HepG2 (cell line): ENCODE data around the gene KRTAP26-1. TPM values are rescaled to one million over a fixed set of nuclear protein-coding genes. Genes with fewer than 3 reads are reported as not detected.

Source experiments
- ATAC-seq: fragments of 200-7000 bp; cut with Tn5 transposase; 3 replicates; pipeline ENCODE4 v1.9.1; 2020; ENCODE audit warnings: mild to moderate bottlenecking, moderate library complexity
- BruUV-seq: library from RNA; stranded (reverse); fragments of 400-500 nt; replicated peaks from 2 replicates; lab custom pipeline; 2021; lab: Mats Ljungman, UMichigan
- CTCF ChIA-PET: fragments of 300-600 bp; formaldehyde crosslinking; extraction: SDS; loops from one replicate; lab custom pipeline; 2021; ENCODE audit warnings: low total read pairs, inconsistent platforms, low intra/inter-chr PET ratio; lab: Yijun Ruan, JAX
- POLR2A ChIA-PET: fragments of 350-600 bp; sonication (Branson Sonifier 250); formaldehyde crosslinking; loops from one replicate; lab custom pipeline; 2020; ENCODE audit warnings: antibody characterized with exemption, inconsistent platforms; lab: Yijun Ruan, JAX
- DNase-seq: peaks from one replicate; pipeline ENCODE4 v3.0.0-alpha.2; 2015; ENCODE audit warnings: low spot score
- FAIRE-seq: peaks from 3 replicates; lab custom pipeline; 2011; peaks lifted over from hg19 to GRCh38; lab: Jason Lieb, UNC
- H2AFZ ChIP-seq: one replicate; pipeline ENCODE4 v1.6.1; 2011; ENCODE audit warnings: low read length, inconsistent platforms
- H3K27ac ChIP-seq: fragments of 300-600 bp; 3 replicates; pipeline ENCODE4 v1.8.0; 2011; ENCODE audit warnings: mixed run types, mild to moderate bottlenecking, mixed read lengths, low read length, inconsistent platforms; ENCODE audit not compliant: insufficient read depth; ENCODE audit errors: extremely low read length
- H3K27me3 ChIP-seq, 2 experiments: fragments of 200-600 bp in 1 of 2; 2 replicates in 1 of 2; 3 replicates in 1 of 2; pipeline versions ENCODE4 v1.6.0 to v1.8.0; 2011; ENCODE audit warnings: low read length in 2 of 2, mild to moderate bottlenecking in 2 of 2, moderate library complexity in 2 of 2, inconsistent platforms in 1 of 2; ENCODE audit not compliant: insufficient read depth in 2 of 2, control insufficient read depth in 1 of 2
- H3K36me3 ChIP-seq, 2 experiments: fragments of 200-600 bp in 1 of 2; replicated peaks in 1 of 2; 2 replicates in 1 of 2; 3 replicates in 1 of 2; pipeline versions ENCODE4 v1.5.1 to v1.8.0; 2011; ENCODE audit warnings: low read length in 2 of 2, inconsistent platforms in 1 of 2; ENCODE audit not compliant: insufficient read depth in 2 of 2, control insufficient read depth in 1 of 2
- H3K4me1 ChIP-seq: 2 replicates; pipeline ENCODE4 v1.5.1; 2012; ENCODE audit warnings: low read length, inconsistent platforms; ENCODE audit not compliant: insufficient read depth
- H3K4me2 ChIP-seq: 2 replicates; pipeline ENCODE4 v1.6.0; 2011; ENCODE audit warnings: low read depth, low read length, inconsistent platforms
- H3K4me3 ChIP-seq, 3 experiments: fragments of 200-600 bp in 1 of 3; sonication (generic), shearing (Covaris generic) in 1 of 3; replicated peaks in 1 of 3; 2 replicates each; pipeline ENCODE4 v1.5.1; 2011 to 2016; ENCODE audit warnings: low read length in 3 of 3, inconsistent platforms in 2 of 3, low read depth in 2 of 3, mild to moderate bottlenecking in 2 of 3, control low read depth in 1 of 3, mixed read lengths in 1 of 3; ENCODE audit not compliant: insufficient read depth in 1 of 3
- H3K79me2 ChIP-seq: one replicate; pipeline ENCODE4 v1.6.1; 2011; ENCODE audit warnings: low read length, inconsistent platforms; ENCODE audit not compliant: insufficient read depth
- H3K9ac ChIP-seq: 2 replicates; pipeline ENCODE4 v1.6.0; 2011; ENCODE audit warnings: mild to moderate bottlenecking, low read depth, low read length, inconsistent platforms; ENCODE audit not compliant: insufficient read depth
- H3K9me3 ChIP-seq: 2 replicates; pipeline ENCODE4 v1.5.1; 2012; ENCODE audit warnings: mild to moderate bottlenecking, low read length
- H4K20me1 ChIP-seq: 2 replicates; pipeline ENCODE4 v1.6.0; 2011; ENCODE audit warnings: inconsistent platforms, mild to moderate bottlenecking, low read length, moderate library complexity; ENCODE audit not compliant: insufficient read depth
- ATM ChIP-seq: fragments of 450-650 bp; IDR thresholded peaks from 2 replicates; pipeline ENCODE4 v1.7.1; 2017; ENCODE audit warnings: mild to moderate bottlenecking, borderline replicate concordance
- EEA1 ChIP-seq: sonication (generic); formaldehyde crosslinking; IDR thresholded peaks from 2 replicates; pipeline ENCODE4 v1.5.1; 2020; ENCODE audit warnings: mild to moderate bottlenecking, missing genetic modification reagents, borderline replicate concordance
- FUBP1 ChIP-seq: sonication (generic); formaldehyde crosslinking; IDR thresholded peaks from 2 replicates; pipeline ENCODE4 v1.5.1; 2020; ENCODE audit warnings: missing genetic modification reagents, mild to moderate bottlenecking, borderline replicate concordance
- KLF9 ChIP-seq: IDR thresholded peaks from 2 replicates; pipeline ENCODE4 v1.6.1; 2016; ENCODE audit warnings: low read depth
- MBNL3 ChIP-seq: fragments of 250-450 bp; sonication (Bioruptor Pico); conservative IDR thresholded peaks from 2 replicates; pipeline ENCODE4 v1.8.0; 2022; ENCODE audit warnings: mild to moderate bottlenecking, inconsistent platforms
- MEIS1 ChIP-seq: sonication (generic); formaldehyde crosslinking; IDR thresholded peaks from 2 replicates; pipeline ENCODE4 v1.9.0; 2021; ENCODE audit warnings: mild to moderate bottlenecking, missing genetic modification reagents, moderate library complexity, borderline replicate concordance
- NFIC ChIP-seq: IDR thresholded peaks from 2 replicates; pipeline ENCODE4 v1.6.1; 2012; ENCODE audit warnings: mild to moderate bottlenecking, low read length, inconsistent platforms
- PRDM10 ChIP-seq: sonication (generic); formaldehyde crosslinking; IDR thresholded peaks from 2 replicates; pipeline ENCODE4 v1.4.0; 2020; ENCODE audit warnings: low read depth, missing genetic modification reagents
- SRF ChIP-seq: IDR thresholded peaks from 2 replicates; pipeline ENCODE4 v1.6.1; 2011; ENCODE audit warnings: mild to moderate bottlenecking, low read depth, low read length, moderate library complexity
- UBTF ChIP-seq: sonication (generic); formaldehyde crosslinking; IDR thresholded peaks from 2 replicates; pipeline ENCODE4 v1.4.0; 2020; ENCODE audit warnings: mild to moderate bottlenecking, missing genetic modification reagents
- ZKSCAN8 ChIP-seq: IDR thresholded peaks from 2 replicates; pipeline ENCODE4 v1.6.1; 2016; ENCODE audit warnings: borderline replicate concordance, missing genetic modification reagents, missing compliant biosample characterization
- ZNF44 ChIP-seq: sonication (generic); formaldehyde crosslinking; IDR thresholded peaks from 2 replicates; pipeline ENCODE4 v1.5.1; 2020; ENCODE audit warnings: mild to moderate bottlenecking, missing genetic modification reagents
- ZNF572 ChIP-seq: sonication (generic); formaldehyde crosslinking; IDR thresholded peaks from 2 replicates; pipeline ENCODE4 v1.5.1; 2020; ENCODE audit warnings: mild to moderate bottlenecking, missing genetic modification reagents
- ZNF670 ChIP-seq: sonication (generic); formaldehyde crosslinking; IDR thresholded peaks from 2 replicates; pipeline ENCODE4 v1.8.0; 2022; ENCODE audit warnings: mild to moderate bottlenecking, missing genetic modification reagents, borderline replicate concordance
- WGBS: methylation state at CpG from one replicate; pipeline ENCODE4 v1.1.6; 2017; ENCODE audit warnings: low lambda C conversion rate; 5-methylcytosine and 5-hydroxymethylcytosine counted together
- in situ Hi-C: cut with HindIII; loops from 2 replicates; pipeline ENCODE4 v1.10.0; 2017; ENCODE audit warnings: low pct_unique_long_range_greater_than_20kb; ENCODE audit not compliant: extremely low pct_ligation_motif_present
- intact Hi-C: fragments of 100-400 bp; cut with micrococcal nuclease; formaldehyde crosslinking; loops from one replicate; pipeline ENCODE4 v1.10.0; 2022; ENCODE audit not compliant: unreplicated experiment
- polyA plus RNA-seq, 8 experiments: library from polyadenylated mRNA; depleted of rRNA in 3 of 8; stranded (reverse) in 7 of 8; unstranded in 1 of 8; fragments of >200 nt; fragmentation: Illumina TruSeq in 4 of 8; extraction: Trizol in 4 of 8; gene quantifications; 2 replicates each; pipeline versions ENCODE4 v1.2.1 to v1.2.3, GENCODE V29; 2011 to 2016; ENCODE audit warnings: low read depth in 4 of 8, missing spikeins in 1 of 8, mixed read lengths in 1 of 8; ENCODE audit not compliant: insufficient read depth in 1 of 8
- total RNA-seq, 5 experiments: library from RNA; depleted of rRNA; stranded (reverse); fragments of >200 nt; fragmentation: Illumina TruSeq; extraction: Trizol; gene quantifications; 2 replicates each; pipeline ENCODE4 v1.2.3, GENCODE V29; 2016; ENCODE audit warnings: low read depth in 1 of 5

Gene KRTAP26-1
- total and polyA plus RNA-seq, 2 of the 13 experiments (the other 11 are each of a cell fraction or from before 2014, with no cell fraction given), result not detected

GRCh38 chr21:30348506-30348905, 28.4 kb upstream of the KRTAP26-1 start, which contains the start of gene KRTAP23-1 (continued):
- no peak for TF ChIP-seq ATM

GRCh38 chr21:30345014-30345413, 24.9 kb upstream of the KRTAP26-1 start:
- Histone ChIP-seq H3K27ac (no peak overlapping the region), H3K79me2 (no peaks in the 10 kb centered on the region), H3K9me3 (peaks cover 71% of the 10 kb centered on the region), H3K4me2 (no peak overlapping the region), H3K9ac (no peak overlapping the region), H2AFZ (no peak overlapping the region), H3K4me1 (no peaks in the 10 kb centered on the region), H4K20me1 (no peaks in the 10 kb centered on the region), H3K4me3 (no peak overlapping the region), H3K36me3 (no peaks in the 10 kb centered on the region), H3K27me3 (no peaks in the 10 kb centered on the region)
- WGBS, result 11% methylated on average over 2 of the region's 2 CpGs
- no peak for ATAC-seq
- POLR2A ChIA-PET, result no interaction called here
- CTCF ChIA-PET, result no interaction called here
- intact Hi-C loops (no loop called here), in situ Hi-C loops (loop anchor here (25.0 kb wide), 1 partner anchor 742 kb away; no protein-coding TSS in a partner anchor)
- no peak for FAIRE-seq
- no peak for DNase-seq
- no TSS peak for BruUV-seq
- TF ChIP-seq ZNF670 (CRISPR knock-in tag) (no peak), UBTF (CRISPR knock-in tag) (no peak), ZNF44 (no peak), ZNF572 (CRISPR knock-in tag) (no peak), FUBP1 (CRISPR knock-in tag) (no peak), MBNL3 (CRISPR knock-in tag) (no peak), NFIC (no peak), SRF (no peak), PRDM10 (CRISPR knock-in tag) (no peak), ZKSCAN8 (CRISPR knock-in tag) (no peak), KLF9 (CRISPR knock-in tag) (no peak), EEA1 (CRISPR knock-in tag) (no peak), MEIS1 (CRISPR knock-in tag) (no peak)
